HG02623 (cell line): ENCODE data around the gene NIPAL1.
"Not testable (repeated sequence)": the region's sequence is repeated elsewhere in the genome, so short reads cannot be mapped to it uniquely, and the experiment has no call there.

Experiments
- ATAC-seq: cut with Tn5 transposase; IDR thresholded peaks from one replicate; pipeline ENCODE4 v1.9.1; 2021; ENCODE audit warnings: moderate library complexity; ENCODE audit not compliant: unreplicated experiment

NIPAL1 gene

DNA sequence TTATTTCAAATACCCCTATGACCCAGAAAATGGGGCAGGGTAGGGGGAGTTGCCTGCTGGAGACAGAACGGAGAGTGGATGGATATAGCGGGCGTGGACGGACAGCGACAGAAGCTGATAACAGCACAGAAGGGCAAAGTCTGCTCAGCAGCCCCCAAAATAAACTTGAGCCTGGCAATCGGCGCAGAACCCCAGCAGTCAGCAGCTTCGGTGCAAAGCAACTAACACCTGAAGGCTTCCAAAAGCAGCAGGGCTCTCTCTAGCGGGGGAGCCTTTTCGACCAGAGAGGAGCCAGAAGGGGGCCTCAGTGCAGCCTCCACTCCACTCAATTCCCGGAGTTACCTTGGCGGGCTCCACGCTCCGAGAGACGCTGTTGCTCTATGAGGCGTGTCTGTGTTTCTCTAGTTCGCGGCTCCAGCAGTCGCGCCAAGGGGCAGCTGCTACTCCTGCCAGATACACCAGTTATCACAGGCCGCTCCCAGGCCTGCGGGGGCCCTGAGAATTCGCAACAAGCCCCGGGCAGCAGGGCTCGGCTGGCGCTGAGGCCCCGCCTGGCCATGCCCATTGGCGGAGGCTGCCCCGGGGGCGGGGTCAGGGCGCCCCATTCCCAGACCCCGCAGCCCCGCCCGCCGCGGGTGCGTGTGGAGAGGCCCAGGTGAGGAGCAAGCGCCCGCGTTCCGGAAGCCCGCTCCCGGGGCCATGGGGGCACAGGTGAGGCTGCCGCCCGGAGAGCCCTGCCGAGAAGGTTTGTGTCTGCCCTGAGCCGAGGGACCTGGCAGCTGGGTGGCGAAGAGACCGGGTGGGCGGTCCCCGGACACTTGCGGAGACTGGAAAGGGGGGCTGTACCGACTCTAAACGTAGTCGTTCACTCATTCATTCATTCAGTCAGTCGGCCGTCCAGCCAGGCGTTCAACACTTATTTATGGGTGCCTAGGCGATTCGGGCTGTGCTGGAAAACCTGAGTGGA is at the start of gene NIPAL1, which contains the start of gene CNGA1:
TSS of gene NIPAL1 (plus strand) at position 632 of the 967 bp plus-strand sequence. CDS start at position 700, 68 bp downstream.
TSS of gene CNGA1 (minus strand) at position 541 of the 967 bp plus-strand sequence. CDS start 63,992 bp downstream, outside the sequence.
- peak; percentile 90 for ATAC-seq

DNA sequence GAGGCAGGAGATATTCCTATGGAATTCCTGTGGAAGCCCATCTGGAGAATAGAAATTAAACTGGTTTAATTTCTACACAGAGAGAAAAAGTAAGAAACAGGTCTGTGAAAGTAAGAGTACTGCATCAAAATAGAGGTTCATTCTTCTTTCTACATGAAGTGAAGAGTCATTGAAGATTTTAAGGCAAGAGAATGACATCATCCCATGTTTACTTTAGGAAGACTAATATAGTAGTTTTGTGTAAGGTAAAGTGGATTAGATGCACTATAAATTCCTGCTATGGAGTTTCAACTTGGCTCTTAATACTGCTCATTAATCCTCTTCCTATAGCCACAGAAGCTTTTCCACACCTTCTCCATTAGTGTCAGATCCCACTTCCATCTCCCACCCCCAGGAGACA is 47.7 kb upstream of the NIPAL1 start:
- ATAC-seq: no peak

DNA sequence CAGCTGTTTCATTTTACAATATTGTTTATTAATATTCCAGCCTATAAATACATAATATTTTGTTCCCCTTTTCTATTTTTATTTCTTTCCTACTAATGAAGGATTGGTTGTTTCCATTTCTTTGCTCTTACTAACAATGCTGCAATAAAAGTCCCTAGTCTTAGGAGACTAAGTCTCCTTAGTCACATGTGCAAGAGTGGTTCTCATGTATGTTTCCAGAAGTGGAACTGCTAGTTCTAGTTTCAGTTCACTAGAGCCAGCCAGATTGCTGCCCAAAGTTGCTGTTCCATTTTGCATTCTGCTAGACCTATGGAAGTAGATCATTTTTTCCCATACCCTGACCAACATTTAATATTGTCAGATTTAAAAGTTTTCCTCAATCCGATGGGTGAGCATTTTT is 44.4 kb upstream of the NIPAL1 start:
- peak; percentile 60 for ATAC-seq

DNA sequence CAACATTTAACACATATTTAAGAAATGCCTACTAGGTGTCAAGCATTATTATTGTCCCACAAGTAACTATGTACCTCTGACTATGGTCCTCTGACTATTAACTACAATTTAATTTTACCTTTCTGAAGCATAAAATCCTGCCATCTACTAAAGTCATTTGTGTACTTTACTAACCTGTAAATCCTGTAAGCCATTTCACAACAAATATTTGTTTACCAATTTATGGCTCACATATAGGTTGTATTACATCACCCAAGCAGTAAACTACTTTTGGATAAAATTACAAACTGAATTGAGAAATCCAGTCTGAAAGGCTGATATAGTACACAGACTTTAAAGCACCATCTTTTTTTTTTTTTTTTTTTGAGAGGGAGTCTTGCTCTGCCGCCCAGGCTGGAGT is 43.9 kb upstream of the NIPAL1 start:
- no peak for ATAC-seq

DNA sequence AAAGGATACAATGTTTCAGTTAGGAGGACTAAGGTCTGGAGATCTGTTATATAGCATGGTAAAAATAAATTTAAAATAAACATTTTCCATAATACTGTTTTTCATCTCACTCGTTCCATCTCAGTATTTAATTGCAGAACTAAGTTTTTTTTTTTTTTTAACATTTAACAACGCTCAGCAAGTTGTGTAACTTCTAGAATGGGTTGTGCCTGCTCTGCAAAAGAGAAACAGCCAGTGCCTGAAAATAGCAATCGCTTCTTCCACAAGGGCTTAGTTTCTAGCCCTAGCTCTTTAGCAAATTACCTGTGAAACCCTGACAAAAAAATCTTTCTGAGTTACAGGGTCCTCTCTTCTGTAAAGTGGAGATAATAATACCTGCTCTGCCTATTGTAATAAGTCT is 42.0 kb upstream of the NIPAL1 start:
- no peak for ATAC-seq

DNA sequence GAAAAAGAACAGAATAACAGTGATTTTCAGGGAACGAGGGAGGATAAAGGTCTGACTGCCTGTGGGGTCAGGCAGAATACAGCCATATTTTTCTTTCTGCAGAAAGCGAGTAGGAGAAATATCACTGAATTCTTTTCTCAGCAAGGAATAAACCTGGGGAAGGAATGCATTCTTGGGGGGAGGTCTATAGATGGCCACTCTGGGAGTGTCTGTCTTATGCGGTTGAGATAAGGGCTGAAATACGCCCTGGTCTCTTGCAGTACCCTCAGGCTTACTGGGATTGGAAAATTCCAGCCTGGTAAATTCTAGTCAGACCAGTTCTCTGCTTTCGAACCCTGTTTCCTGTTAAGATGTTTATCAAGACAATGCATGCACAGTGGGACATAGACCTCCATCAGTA is 26.4 kb upstream of the NIPAL1 start:
- ATAC-seq: no peak

DNA sequence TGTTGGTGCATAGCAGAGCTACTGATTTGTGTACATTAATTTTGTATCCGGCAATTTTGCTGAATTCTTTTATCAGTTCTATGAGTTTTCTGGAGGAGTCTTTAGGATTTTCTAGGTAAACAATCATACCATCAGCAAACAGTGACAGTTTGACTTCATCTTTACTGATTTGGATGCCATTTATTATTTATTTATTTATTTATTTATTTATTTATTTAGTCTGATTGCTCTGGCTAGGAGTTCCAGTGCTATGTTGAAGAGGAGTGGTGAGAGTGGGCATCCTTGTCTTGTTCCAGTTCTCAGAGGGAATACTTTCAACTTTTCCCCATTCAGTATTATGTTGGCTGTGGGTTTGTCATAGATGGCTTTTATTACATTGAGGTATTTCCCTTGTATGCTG is 24.1 kb upstream of the NIPAL1 start:
- ATAC-seq: not testable (repeated sequence)

DNA sequence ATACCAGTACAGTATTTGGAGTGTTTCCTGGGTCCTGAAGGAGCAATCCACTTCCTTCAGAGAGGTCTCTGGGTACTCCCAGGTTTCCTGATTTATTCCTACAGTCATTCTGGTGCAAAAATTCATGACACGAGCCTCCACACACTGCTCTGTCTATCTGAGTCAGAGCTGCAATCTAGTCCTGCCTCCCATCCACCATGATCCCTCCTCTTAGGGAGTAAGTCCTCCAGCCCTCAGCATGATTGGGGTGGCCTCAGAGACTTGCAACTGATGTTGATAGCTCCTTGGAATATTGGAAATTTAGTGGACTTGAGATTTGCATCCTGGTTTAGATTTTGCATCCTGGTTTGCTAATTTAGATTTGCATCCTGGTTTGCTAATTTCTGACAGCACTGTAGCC is 20.6 kb upstream of the NIPAL1 start:
- no peak for ATAC-seq

DNA sequence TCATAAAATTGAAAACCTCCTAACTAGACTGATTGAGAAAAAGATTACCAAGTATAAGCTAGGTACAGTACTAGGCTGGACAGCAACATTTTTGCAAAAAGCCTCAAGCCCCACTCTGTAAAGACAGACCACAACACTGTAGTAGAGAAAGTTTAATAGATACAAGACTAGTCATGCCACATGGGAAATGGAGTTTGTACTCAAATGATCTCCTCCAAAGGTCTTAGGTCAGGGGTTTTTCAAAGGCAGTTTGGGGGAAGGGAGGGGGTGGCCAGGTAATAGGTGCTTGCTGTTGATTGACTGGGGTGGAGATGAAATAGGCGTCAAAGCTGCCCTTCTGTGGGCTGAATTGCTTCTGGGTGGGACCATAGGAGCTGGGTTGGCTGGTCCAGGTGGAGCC is 14.3 kb upstream of the NIPAL1 start:
- ATAC-seq: no peak

DNA sequence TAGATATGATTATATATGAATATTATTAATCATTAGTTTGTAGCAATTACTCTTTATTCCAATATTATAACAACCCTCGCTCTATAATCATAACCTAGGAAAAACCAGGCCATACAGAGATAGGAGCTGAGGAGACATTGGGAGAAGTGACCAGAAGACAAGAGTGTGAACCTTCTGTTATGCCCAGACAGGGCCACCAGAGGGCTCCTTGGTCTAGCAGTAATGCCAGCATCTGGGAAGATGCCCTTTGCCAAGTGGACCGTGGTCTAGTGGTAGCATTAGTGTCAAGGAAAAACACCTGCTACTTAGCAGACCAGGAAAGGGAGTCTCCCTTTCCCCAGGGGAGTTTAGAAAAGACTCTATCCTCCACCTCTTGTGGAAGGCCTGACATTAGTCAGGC is 13.0 kb upstream of the NIPAL1 start:
- not testable (repeated sequence) for ATAC-seq

DNA sequence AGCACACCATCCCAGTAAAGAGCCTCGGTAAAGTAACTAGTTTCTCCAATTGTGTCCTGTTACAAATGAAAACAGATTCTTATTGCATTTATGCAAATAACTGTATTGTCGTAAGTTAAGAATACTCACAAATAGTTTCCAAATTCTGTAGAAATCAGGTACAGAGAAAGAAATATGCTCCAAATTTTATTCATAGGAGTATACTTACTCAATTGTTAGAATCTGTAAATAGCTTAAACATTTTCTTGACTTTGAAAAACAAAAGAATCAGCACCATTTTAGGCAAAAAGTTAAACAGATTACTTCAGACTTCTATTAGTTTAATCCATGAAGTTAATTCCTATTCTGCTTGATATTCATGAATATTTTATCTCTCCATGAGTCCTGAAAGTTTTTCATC is 10.8 kb upstream of the NIPAL1 start:
- no peak for ATAC-seq

DNA sequence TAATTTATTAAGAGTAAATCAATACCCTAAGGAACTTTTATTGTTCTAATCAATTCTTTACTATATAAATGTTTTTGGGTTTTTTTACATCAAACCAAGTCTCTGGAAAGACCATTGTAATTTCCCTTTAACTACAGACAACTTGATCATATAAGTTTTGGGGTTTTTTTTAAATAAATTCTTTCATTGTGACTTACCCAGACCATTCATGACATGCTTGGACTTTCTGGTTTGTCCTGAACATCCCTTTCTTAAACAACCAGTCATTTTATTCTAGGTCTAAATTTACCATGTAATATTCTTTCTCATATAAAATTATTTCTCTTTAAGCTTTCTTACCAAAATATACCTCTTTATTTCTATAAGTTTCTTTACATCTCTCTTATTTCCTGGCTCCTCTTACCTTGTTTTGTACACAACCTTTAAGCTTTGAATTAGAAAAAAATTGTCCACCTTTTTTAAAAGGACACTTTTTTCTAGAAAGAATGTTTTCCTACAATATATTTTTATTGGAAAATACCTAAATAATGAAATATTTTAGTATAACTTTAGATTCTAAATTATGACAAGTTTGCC is 8.5 kb upstream of the NIPAL1 start:
- no peak for ATAC-seq

DNA sequence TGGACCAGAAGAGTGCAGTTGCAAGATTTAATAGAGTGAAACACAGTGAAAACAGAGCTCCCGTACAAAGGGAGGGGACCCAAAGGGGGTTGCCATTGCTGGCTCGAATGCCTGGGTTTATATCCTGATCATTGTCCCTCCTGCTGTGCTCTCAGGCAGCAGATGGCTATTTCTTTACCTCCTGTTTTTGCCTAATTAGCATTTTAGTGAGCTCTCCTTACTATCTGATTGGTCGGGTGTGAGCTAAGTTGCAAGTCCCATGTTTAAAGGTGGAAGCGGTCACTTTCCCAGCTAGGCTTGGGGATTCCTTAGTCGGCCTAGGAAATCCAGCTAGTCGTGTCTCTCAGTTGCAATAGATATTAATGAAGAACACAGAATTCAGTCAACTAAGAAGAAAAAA is 5.7 kb upstream of the NIPAL1 start:
- ATAC-seq: not testable (repeated sequence)

DNA sequence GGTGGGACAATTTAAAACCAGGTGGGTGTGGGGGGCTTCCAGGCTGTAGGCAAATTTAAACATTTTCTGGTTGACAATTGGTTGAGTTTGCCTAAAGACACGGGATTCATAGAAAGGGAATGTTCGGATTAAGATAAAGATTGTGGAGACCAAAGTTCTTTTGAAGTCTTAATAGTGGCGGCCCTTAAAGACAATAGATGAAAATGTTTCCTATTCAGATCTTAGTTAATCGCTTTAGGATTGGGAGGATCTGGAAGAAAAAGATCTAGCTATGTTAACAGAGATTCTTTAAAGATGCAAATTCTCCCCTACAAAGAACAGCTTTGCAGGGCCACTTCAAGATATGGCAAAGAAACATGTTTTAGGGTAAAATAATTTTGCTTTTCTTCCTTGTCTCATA is 4.8 kb upstream of the NIPAL1 start:
- no peak for ATAC-seq

DNA sequence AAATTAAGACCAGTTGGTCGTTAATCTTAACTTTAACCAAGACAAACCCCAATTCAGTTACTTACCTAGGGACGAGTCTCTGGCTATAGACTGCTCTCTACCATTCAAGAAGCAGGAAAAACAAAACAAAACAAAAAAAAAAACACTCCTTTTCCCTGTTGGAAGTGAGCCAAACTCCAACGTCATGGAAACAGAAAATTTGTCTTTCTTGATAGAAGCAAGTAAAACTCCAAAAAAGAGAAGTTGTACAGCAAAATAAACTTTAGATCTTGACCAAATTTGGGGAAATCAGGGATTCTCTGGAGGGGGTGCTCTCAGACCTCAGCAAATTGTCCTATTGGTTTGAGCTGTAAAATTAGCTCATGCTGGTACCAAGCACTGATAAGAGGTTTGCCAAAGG is 3.7 kb upstream of the NIPAL1 start:
- ATAC-seq: no peak

DNA sequence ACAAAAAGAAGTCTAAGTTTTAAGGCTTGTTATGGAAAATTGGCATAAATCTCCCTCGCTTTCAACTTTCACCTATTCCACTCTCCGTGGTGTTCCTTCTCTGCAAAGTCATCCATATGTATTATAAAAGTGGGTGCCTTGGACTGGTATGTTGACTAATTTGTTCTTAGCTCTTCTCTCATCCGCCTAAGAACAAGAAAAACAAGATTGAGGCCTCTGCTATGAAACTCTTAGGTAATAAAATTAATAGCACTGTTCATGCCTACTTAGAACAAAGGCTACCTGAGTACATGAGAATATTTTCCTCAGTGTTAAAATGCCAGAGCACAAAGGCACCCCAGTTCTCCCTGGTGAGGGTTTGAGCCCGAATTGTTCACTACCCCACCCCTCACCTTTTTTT is 1.4 kb upstream of the NIPAL1 start:
- no peak for ATAC-seq

DNA sequence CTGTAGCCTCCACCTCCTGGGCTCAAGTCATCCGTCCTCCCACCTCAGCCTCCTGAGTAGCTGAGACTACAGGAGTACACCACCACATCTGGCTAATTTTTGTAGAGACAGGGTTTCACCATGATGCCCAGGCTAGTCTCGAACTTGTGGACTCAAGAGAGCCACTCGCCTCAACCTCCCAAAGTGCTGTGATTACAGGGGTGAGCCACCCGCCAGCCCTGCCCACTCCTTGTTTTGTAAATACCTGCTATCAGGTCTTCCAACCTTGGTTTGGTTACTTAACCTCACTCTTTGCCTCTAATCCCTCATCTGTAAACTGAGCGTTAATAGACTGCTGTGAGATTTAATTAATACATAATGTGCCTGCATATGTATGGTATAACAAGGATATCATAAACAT is 894 bp upstream of the NIPAL1 start:
- no peak for ATAC-seq

DNA sequence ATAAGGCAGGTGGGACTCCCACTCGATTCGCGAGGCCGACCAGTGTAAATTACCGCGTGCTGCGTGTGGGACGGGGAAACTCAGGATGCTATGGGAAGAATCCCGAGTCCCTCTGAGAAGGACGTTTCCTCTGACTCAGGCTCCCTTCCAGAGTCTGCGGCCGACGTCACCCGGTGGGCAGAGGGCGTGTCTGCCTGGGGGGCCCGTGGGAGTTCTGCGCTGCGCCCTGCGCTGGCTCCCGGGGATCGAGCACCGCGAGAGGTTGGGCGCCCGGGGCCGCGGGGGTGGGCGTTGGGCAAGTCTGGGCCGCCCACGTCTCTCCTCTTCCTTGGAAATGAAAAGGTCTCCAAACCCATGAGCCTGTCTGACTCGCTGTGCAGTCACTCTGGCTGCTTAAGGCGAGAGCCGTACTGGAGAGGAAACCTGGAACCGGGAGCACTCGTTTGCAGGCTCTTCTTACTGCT is 568 bp downstream of the NIPAL1 start:
- no peak for ATAC-seq

DNA sequence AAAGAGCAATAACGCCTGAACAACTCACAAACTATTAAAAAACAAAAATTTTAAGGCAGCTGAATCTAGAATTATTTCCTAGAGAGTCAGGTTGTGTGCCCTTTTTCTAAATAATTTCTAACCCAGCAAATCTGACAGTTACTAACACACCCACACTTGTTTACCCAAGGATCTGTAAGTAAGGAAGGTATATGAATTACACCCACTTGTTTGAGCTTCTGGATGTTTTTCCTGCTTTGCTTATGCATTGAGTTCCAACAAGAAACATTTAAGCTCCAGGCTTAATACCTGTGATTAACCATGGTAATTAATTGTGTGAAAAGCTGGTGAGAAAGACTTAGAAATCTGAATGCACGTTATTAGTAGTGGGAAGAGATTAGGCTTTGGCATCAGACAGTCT is 1.5 kb downstream of the NIPAL1 start:
- no peak for ATAC-seq

DNA sequence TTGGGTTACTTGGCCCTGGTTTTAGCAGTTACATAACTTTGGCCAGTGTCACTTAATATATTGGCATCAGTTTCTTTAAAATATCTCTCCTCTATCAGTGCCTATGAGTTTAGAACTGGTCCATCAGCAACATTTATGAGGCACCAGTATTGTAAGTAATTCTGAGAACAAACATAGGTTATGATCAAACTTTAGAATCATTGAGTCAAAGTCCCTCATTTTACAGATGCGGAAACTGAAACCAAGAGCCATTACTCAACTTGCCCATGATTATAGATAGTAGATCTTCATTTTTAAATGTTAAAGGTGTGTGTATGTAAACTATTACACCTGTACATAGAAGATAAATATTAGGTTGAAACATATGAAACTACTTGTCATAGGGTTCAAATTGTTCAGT is 4.5 kb downstream of the NIPAL1 start:
- ATAC-seq: no peak

DNA sequence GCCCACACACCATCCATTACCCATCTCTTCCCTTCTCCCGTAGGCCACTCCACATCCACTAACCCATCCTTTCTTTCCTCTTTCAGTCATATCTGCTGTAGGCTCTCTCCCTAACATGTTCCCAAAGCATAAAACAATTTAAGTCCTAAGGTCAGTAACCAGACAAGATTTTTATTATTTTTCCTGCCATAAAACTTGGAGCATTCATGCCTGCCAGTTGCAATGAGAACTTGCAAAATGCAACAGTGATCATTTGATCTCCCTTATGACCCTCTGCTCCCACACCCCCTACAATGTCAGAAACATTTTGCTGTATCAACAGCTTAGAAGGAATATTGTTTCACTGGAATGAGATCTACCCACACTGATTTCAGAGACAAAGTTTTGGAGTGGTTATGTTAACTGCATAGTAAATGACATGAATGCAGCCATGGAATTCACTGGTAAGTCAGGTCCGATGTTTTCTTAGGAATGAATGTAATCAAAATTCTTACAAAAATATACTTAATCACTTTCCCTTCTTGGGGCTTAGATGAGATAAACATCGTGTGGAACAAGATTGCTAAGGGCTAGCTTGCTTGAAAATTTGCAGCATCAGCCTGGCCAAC is 5.7 kb downstream of the NIPAL1 start:
- ATAC-seq: no peak

DNA sequence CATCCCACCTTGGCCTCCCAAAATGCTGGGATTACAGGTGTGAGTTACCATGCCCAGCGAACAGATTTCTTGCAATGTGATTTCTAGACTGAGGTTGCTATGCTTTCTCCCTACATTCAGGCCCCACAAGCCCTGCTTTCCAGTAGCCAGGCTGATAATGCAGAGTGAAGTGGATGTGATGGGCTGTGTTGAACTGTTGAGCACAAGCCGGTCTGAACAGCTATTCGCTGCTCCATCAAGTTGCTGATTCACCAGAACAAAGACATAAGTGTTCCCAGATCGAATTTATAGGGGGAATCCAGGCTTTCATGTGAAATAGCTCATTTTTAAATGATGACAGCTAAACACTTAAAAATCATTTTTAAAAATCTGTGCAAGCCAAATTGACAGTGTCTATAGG is 8.0 kb downstream of the NIPAL1 start:
- no peak for ATAC-seq
